GM12878 (cell line): ENCODE measurements around the gene PROM1. TPM values are rescaled to one million over a fixed set of nuclear protein-coding genes. Genes with fewer than 3 reads are reported as not detected.

Experiments used
- ATAC-seq: fragments of 200-7000 bp; cut with Tn5 transposase; 3 replicates; pipeline ENCODE4 v1.9.1; 2020; ENCODE audit warnings: mild to moderate bottlenecking, moderate library complexity
- BruUV-seq: library from RNA; stranded (reverse); fragments of 400-500 nt; replicated peaks from 2 replicates; lab custom pipeline; 2021; lab: Mats Ljungman, UMichigan
- CTCF ChIA-PET: fragments of 300-600 bp; sonication (Branson Sonifier 250); formaldehyde crosslinking; extraction: SDS; loops from one replicate; lab custom pipeline; 2021; ENCODE audit warnings: inconsistent platforms; lab: Yijun Ruan, JAX
- POLR2A ChIA-PET: fragments of 350-600 bp; formaldehyde crosslinking; extraction: SDS; loops from one replicate; lab custom pipeline; 2021; ENCODE audit warnings: inconsistent platforms; lab: Charles Lee
- RAD21 ChIA-PET: fragments of 300-600 bp; sonication (Branson Sonifier 250); formaldehyde crosslinking; loops from one replicate; lab custom pipeline; 2023; ENCODE audit warnings: antibody characterized with exemption; ENCODE audit not compliant: unreplicated experiment; lab: Charles Lee
- SMC1A ChIA-PET: fragments of 300-600 bp; sonication (Branson Sonifier 250); formaldehyde crosslinking; loops from one replicate; lab custom pipeline; 2023; ENCODE audit not compliant: unreplicated experiment, uncharacterized antibody; lab: Charles Lee
- DNase-seq: peaks from one replicate; pipeline ENCODE4 v3.0.0-alpha.2; 2011; ENCODE audit warnings: low read depth, low spot score
- FAIRE-seq: peaks from 3 replicates; lab custom pipeline; 2011; peaks lifted over from hg19 to GRCh38; lab: Jason Lieb, UNC
- H2AFZ ChIP-seq: 2 replicates; pipeline ENCODE4 v1.6.0; 2011; ENCODE audit warnings: low read depth, low read length, control low read depth; ENCODE audit not compliant: control insufficient read depth
- H3K27ac ChIP-seq: 2 replicates; pipeline ENCODE4 v1.5.1; 2011; ENCODE audit warnings: control low read depth; ENCODE audit not compliant: control insufficient read depth, insufficient read depth
- H3K27me3 ChIP-seq, 2 experiments: replicated peaks in 1 of 2; 2 replicates each; pipeline versions ENCODE4 v1.6.0 to v1.6.1; 2011; ENCODE audit warnings: low read length in 1 of 2; ENCODE audit not compliant: control insufficient read depth in 2 of 2, insufficient read depth in 2 of 2
- H3K36me3 ChIP-seq, 2 experiments: 2 replicates each; pipeline ENCODE4 v1.5.1; 2011; ENCODE audit warnings: low read length in 1 of 2; ENCODE audit not compliant: control insufficient read depth in 2 of 2, insufficient read depth in 2 of 2
- H3K4me1 ChIP-seq: 2 replicates; pipeline ENCODE4 v1.6.1; 2011; ENCODE audit warnings: mild to moderate bottlenecking, low read length, moderate library complexity, mixed read lengths; ENCODE audit not compliant: control insufficient read depth, insufficient read depth
- H3K4me2 ChIP-seq: 2 replicates; pipeline ENCODE4 v1.6.0; 2011; ENCODE audit warnings: control low read depth; ENCODE audit not compliant: control insufficient read depth, insufficient read depth
- H3K4me3 ChIP-seq: fragments of 200-600 bp; sonication (generic); 2 replicates; pipeline ENCODE4 v1.5.1; 2016
- H3K79me2 ChIP-seq: 2 replicates; pipeline ENCODE4 v1.6.0; 2011; ENCODE audit warnings: low read length; ENCODE audit not compliant: control insufficient read depth, insufficient read depth
- H3K9ac ChIP-seq: 2 replicates; pipeline ENCODE4 v1.8.0; 2011; ENCODE audit warnings: low read length, control low read depth, mixed read lengths; ENCODE audit not compliant: control insufficient read depth, insufficient read depth
- H3K9me3 ChIP-seq: replicated peaks from 3 replicates; pipeline ENCODE4 v1.5.1; 2011; ENCODE audit warnings: mild to moderate bottlenecking, low read length; ENCODE audit not compliant: control insufficient read depth, insufficient read depth
- H4K20me1 ChIP-seq: 2 replicates; pipeline ENCODE4 v1.6.0; 2011; ENCODE audit not compliant: control insufficient read depth, insufficient read depth
- EGR1 ChIP-seq, 2 experiments: IDR thresholded peaks; 1 replicate in 1 of 2; 2 replicates in 1 of 2; pipeline ENCODE4 v1.6.1; 2011 to 2012; ENCODE audit warnings: low read depth in 2 of 2, low read length in 2 of 2, borderline replicate concordance in 1 of 2, mild to moderate bottlenecking in 1 of 2, moderate library complexity in 1 of 2
- FOXM1 ChIP-seq: IDR thresholded peaks from 2 replicates; pipeline ENCODE4 v1.6.1; 2012; ENCODE audit warnings: low read depth, mild to moderate bottlenecking, inconsistent platforms, low read length, moderate library complexity
- IRF4 ChIP-seq: IDR thresholded peaks from 2 replicates; pipeline ENCODE4 v1.6.1; 2011; ENCODE audit warnings: low read depth, low read length
- KDM1A ChIP-seq: fragments of 200-600 bp; sonication (generic); IDR thresholded peaks from 2 replicates; pipeline ENCODE4 v1.6.1; 2016; ENCODE audit warnings: borderline replicate concordance
- MLLT1 ChIP-seq: fragments of 450-650 bp; IDR thresholded peaks from 2 replicates; pipeline ENCODE4 v1.6.1; 2016; ENCODE audit warnings: mild to moderate bottlenecking
- MXI1 ChIP-seq: fragments of 150-350 bp; IDR thresholded peaks from 2 replicates; pipeline ENCODE4 v1.6.1; 2011; ENCODE audit warnings: low read depth, mild to moderate bottlenecking, inconsistent platforms, low read length, improper control_type of control experiment
- POLR2A ChIP-seq: IDR thresholded peaks from 2 replicates; pipeline ENCODE4 v1.6.1; 2011; ENCODE audit warnings: low read depth, mild to moderate bottlenecking, low read length
- PRDM15 ChIP-seq: fragments of 450-650 bp; formaldehyde crosslinking; IDR thresholded peaks from 2 replicates; pipeline ENCODE4 v1.4.0; 2020; ENCODE audit warnings: mild to moderate bottlenecking, moderate library complexity
- SREBF1 ChIP-seq: IDR thresholded peaks from 2 replicates; pipeline ENCODE4 v1.6.1; 2012; ENCODE audit warnings: mild to moderate bottlenecking, low read length
- TAF1 ChIP-seq: IDR thresholded peaks from 2 replicates; pipeline ENCODE4 v1.6.1; 2011; ENCODE audit warnings: mild to moderate bottlenecking, low read depth, low read length, borderline replicate concordance
- ZBED1 ChIP-seq: IDR thresholded peaks from 2 replicates; pipeline ENCODE4 v1.6.1; 2016; ENCODE audit warnings: borderline replicate concordance
- WGBS: methylation state at CpG from one replicate; pipeline ENCODE4 v1.1.6; 2016; ENCODE audit warnings: low lambda C conversion rate; ENCODE audit not compliant: insufficient replicate concordance, insufficient coverage; ENCODE audit errors: missing lambda C conversion rate; 5-methylcytosine and 5-hydroxymethylcytosine counted together
- in situ Hi-C: fragments of 300-500 bp; cut with MboI; formaldehyde crosslinking; loops from 9 replicates; pipeline ENCODE4 v1.14.3; 2018; ENCODE audit warnings: mixed read lengths
- intact Hi-C: fragments of 100-400 bp; cut with micrococcal nuclease; formaldehyde crosslinking; loops from one replicate; pipeline ENCODE4 v1.14.2; 2022; ENCODE audit not compliant: unreplicated experiment
- polyA plus RNA-seq, 11 experiments: library from polyadenylated mRNA; depleted of rRNA in 4 of 11; unstranded in 6 of 11; stranded (reverse) in 5 of 11; fragments of >200 nt; fragmentation: Nextera tagmentation in 4 of 11; fragmentation: Illumina TruSeq in 1 of 11; extraction: Ambion mirVana in 4 of 11; extraction: Trizol in 1 of 11; gene quantifications; 1 replicate in 1 of 11; 2 replicates in 10 of 11; pipeline versions ENCODE4 v1.2.1 to v1.2.3, GENCODE V29; 2011 to 2016; ENCODE audit warnings: inconsistent platforms in 2 of 11, missing spikeins in 2 of 11, low read depth in 1 of 11
- total RNA-seq, 4 experiments: library from RNA; depleted of rRNA in 3 of 4; stranded (reverse); fragments of >200 nt in 3 of 4; fragmentation: Illumina TruSeq in 1 of 4; extraction: Trizol in 1 of 4; gene quantifications; 2 replicates each; pipeline versions ENCODE4 v1.2.1 to v1.2.3, GENCODE V29; 2013 to 2021
- TF ChIP-seq, protein P1 (sequence below): fragments of 450-650 bp; IDR thresholded peaks from 2 replicates; pipeline ENCODE4 v1.6.1; 2014; ENCODE audit warnings: mild to moderate bottlenecking
- TF ChIP-seq, protein P2 (sequence below): IDR thresholded peaks from 2 replicates; pipeline ENCODE4 v1.6.1; 2011; ENCODE audit warnings: mild to moderate bottlenecking, low read depth, low read length, moderate library complexity; ENCODE audit not compliant: insufficient replicate concordance
- TF ChIP-seq, protein P3 (sequence below): fragments of 450-650 bp; IDR thresholded peaks from 2 replicates; pipeline ENCODE4 v1.6.1; 2017; ENCODE audit warnings: mild to moderate bottlenecking, moderate library complexity

PROM1 gene
- total and polyA plus RNA-seq, 10 of the 15 experiments (the other 5 are each of a cell fraction or from before 2014, with no cell fraction given): 0.08 to 0.31 (median 0.18) TPM; not detected in 7

DNA sequence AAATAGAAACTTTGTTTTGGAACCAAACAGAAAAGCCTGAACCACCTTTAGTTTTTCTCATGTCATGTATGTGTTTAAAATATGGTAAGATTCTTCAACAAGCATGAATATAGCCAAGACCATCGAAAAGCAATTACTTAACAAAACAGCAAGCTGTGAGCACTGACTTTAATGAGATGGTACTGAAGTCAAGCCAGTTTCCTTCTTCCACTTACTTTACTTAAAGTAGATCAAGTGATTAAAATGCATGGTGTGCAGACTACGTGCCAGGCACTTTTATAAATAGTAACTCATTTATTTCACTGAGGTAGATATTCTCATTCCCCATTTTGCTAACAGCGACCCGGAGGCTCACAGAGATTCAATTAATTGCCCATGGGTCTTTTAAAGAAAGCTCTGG lies 74.7 kb downstream of the PROM1 start:
- SMC1A ChIA-PET: no interaction called here
- H3K27me3 ChIP-seq: no peaks in the 10 kb centered on the region
- DNase-seq: no peak
- CTCF ChIA-PET: interaction anchor here (1.5 to 2.1 kb wide), 2 partner anchors 13 to 204 kb away, joined by 3 to 9 read pairs; no protein-coding TSS in a partner anchor
- no peak overlapping the region for H2AFZ ChIP-seq
- H3K9me3 ChIP-seq: no peaks in the 10 kb centered on the region
- RAD21 ChIA-PET: no interaction called here
- H3K4me1 ChIP-seq: no peaks in the 10 kb centered on the region
- ATAC-seq: no peak
- no peaks in the 10 kb centered on the region for H4K20me1 ChIP-seq
- in situ Hi-C loops (no loop called here), intact Hi-C loops (no loop called here)
- POLR2A ChIA-PET: no interaction called here
- H3K36me3 ChIP-seq: no peaks in the 10 kb centered on the region
- no peak overlapping the region for H3K9ac ChIP-seq
- WGBS: 39% methylated on average over 4 of the region's 4 CpGs
- no peak overlapping the region for H3K27ac ChIP-seq
- no peak overlapping the region for H3K4me3 ChIP-seq
- H3K79me2 ChIP-seq: no peaks in the 10 kb centered on the region
- FAIRE-seq: no peak
- no TSS peak for BruUV-seq
- H3K4me2 ChIP-seq: no peak overlapping the region
- TF ChIP-seq, protein P1, sequence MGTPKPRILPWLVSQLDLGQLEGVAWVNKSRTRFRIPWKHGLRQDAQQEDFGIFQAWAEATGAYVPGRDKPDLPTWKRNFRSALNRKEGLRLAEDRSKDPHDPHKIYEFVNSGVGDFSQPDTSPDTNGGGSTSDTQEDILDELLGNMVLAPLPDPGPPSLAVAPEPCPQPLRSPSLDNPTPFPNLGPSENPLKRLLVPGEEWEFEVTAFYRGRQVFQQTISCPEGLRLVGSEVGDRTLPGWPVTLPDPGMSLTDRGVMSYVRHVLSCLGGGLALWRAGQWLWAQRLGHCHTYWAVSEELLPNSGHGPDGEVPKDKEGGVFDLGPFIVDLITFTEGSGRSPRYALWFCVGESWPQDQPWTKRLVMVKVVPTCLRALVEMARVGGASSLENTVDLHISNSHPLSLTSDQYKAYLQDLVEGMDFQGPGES: no peak
- TF ChIP-seq, protein P2, sequence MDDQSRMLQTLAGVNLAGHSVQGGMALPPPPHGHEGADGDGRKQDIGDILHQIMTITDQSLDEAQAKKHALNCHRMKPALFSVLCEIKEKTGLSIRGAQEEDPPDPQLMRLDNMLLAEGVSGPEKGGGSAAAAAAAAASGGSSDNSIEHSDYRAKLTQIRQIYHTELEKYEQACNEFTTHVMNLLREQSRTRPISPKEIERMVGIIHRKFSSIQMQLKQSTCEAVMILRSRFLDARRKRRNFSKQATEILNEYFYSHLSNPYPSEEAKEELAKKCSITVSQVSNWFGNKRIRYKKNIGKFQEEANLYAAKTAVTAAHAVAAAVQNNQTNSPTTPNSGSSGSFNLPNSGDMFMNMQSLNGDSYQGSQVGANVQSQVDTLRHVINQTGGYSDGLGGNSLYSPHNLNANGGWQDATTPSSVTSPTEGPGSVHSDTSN: no peak
- TF ChIP-seq IRF4: no peak
- no peak for TF ChIP-seq KDM1A
- no peak for TF ChIP-seq TAF1
- no peak for TF ChIP-seq MLLT1
- no peak for TF ChIP-seq FOXM1
- TF ChIP-seq ZBED1: no peak
- TF ChIP-seq POLR2A: no peak
- no peak for TF ChIP-seq EGR1 (IDR thresholded peaks at IDR 0.05; ENCODE audit: borderline replicate concordance in 1 of 2, low read depth in 2 of 2, low read length in 2 of 2)
- TF ChIP-seq, protein P3, sequence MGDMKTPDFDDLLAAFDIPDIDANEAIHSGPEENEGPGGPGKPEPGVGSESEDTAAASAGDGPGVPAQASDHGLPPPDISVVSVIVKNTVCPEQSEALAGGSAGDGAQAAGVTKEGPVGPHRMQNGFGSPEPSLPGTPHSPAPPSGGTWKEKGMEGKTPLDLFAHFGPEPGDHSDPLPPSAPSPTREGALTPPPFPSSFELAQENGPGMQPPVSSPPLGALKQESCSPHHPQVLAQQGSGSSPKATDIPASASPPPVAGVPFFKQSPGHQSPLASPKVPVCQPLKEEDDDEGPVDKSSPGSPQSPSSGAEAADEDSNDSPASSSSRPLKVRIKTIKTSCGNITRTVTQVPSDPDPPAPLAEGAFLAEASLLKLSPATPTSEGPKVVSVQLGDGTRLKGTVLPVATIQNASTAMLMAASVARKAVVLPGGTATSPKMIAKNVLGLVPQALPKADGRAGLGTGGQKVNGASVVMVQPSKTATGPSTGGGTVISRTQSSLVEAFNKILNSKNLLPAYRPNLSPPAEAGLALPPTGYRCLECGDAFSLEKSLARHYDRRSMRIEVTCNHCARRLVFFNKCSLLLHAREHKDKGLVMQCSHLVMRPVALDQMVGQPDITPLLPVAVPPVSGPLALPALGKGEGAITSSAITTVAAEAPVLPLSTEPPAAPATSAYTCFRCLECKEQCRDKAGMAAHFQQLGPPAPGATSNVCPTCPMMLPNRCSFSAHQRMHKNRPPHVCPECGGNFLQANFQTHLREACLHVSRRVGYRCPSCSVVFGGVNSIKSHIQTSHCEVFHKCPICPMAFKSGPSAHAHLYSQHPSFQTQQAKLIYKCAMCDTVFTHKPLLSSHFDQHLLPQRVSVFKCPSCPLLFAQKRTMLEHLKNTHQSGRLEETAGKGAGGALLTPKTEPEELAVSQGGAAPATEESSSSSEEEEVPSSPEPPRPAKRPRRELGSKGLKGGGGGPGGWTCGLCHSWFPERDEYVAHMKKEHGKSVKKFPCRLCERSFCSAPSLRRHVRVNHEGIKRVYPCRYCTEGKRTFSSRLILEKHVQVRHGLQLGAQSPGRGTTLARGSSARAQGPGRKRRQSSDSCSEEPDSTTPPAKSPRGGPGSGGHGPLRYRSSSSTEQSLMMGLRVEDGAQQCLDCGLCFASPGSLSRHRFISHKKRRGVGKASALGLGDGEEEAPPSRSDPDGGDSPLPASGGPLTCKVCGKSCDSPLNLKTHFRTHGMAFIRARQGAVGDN: no peak
- TF ChIP-seq SREBF1: no peak
- no peak for TF ChIP-seq PRDM15 (CRISPR knock-in tag)
- TF ChIP-seq MXI1: no peak
